Stimulated activated CD8-positive, alpha-beta memory T cell treated with anti-CD3 and anti-CD28 coated beads, Interleukin-4, amount 100 ng/mL, for 24 hours (primary cell): ENCODE results near the gene PDLIM7.

Experiments used
- DNase-seq: peaks from one replicate; pipeline ENCODE4 v3.0.0-alpha.2; 2020; ENCODE audit warnings: low read depth

The PDLIM7 gene

DNA sequence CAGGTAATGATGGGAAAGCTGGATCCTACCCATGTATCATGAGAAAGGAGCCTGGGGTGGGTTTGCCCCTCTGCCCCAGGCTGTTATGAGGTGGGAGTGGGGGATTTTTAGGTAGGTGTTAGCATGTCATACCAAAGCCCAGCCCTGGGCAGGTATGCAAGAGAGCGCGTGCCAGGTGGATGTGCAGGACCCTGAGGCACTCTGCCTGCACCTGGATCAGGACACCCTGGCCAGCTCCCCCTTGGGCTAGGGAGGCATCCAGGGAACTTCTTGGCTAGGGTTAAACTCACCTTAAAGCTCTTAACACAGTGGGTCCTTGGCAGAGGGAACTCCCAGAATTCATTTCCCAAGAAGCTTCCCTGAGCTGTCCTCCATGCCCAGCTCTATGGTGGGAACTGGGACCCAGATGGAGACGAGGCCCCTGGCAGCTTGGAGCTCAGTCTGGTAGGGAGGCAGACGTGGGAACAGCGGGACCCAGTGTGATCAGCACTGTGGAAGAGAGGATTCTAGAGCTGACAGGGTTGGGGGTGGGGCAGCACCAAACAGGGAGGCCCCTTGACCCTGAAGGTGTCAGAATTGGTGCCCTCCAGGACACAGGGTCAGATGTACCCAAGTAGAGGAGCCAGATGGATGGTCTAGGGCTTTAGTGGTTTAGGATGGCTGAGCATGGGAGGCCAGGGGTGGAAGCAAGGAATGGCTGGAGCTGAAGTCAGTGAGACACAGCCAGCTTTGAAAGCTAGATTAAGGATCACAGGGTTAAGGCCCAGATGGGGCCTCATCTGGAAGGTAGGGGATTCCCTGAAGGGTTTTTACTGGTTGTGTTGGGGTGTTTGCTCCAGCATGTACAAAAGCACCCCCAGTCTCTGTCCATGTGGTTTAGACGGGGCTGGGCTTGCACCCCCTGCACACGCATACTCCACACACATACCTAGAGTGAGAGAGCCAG lies 53.0 kb downstream of the PDLIM7 start:
- no peak for DNase-seq

DNA sequence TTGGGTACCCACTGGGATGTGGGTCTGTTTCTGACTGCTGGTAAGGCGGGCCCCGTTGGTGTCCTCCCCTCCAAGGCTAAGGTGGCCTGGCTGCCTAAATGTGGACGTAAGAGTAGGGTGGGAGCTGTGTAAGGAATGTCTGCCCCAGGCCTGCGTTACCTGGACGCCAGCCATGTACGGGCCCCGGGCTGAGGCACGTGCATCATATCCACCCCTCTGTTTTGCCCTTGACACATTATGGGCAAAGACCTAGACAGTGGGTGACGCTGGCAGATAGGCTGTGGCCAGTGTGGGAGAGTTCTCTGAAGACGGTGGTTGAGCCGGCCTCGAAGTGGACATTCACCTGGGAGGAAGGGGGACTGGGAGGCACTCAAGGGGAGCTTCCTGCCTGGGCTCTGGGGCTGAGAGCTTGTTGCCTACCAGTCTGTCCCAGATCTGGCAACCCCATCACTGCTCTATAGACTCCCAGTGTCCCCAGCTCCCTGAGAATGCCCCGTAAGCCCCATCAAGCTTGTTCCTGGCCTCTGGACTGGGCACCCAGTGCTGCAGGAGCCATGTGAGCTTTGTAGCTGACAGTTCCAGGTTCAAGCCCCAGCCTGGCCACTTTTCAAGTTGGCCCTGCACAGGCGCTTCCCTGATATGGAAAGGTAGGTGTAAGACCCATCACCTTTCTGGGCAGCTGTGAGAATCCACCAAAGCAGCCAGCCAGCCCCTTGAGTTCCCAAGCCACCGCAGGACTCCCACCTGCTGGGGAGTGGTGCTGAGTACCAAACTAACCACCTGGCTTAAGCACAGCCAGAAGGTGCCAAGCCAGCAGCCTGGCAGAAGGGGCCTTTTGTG lies 54.0 kb downstream of the PDLIM7 start:
- no peak for DNase-seq

DNA sequence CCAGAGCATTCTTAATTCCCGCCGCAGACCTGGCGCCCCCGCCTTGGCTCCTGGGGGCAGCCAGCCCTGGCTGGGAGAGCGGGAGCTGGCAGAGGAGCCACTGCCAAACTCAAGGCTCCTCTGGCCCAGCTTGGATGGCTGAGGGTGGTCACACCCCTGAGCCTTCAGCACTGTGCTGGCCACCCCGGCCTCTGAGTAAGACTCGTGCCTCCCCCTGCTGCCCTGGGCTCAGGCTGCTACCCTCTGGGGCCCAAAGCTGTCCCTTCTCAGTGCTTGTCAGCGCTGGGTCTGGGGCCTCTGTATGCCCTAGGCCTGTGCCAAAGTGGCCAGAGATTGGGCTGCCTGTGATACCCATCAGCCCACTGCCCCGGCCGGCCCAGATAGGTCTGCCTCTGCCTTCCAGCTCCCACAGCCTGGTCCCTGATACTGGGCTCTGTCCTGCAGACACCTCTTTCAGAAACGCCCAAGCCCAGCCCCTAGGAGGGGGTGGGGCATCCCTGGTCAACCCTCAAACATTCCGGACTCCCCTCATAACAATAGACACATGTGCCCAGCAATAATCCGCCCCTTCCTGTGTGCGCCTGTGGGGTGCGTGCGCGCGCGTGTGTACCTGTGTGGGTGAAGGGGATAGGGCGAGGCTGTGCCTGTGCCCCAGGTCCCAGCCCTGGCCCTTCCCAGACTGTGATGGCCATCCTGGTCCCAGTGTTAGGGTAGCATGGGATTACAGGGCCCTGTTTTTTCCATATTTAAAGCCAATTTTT lies 55.2 kb downstream of the PDLIM7 start:
- no peak for DNase-seq

GRCh38 chr5:177440990-177441780 lies 56.2 kb downstream of the PDLIM7 start:
- no peak for DNase-seq

GRCh38 chr5:177440211-177440989 lies 57.0 kb downstream of the PDLIM7 start:
- no peak for DNase-seq

DNA sequence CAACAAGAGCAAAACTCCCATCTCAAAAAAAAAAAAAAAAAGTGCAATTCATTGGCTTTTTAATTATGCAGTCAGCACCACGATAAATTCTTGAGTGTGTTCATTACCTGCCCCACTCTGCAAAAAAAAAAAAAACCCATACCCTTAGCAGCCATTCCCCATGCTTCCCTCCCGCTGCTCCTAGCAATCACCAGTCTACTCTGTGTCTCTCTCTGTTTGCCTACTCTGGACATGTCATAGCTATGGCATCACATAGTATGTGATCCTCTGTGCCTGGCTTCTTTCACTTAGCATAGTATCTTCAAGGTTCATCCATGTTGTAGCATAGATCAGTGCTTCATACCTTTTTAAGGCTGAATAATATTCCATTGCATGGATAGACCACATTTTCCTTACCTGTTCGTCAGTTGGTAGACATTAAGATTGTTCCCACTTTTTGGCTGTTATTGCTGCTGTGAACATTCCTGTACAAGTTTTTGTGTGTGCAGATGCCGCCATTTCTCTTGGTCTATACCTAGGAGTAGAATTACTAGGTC lies 57.8 kb downstream of the PDLIM7 start:
- DNase-seq = no peak

- no peak for DNase-seq
These were observed 58.9 kb downstream of the PDLIM7 start for GRCh38 chr5:177438468-177438867.

DNA sequence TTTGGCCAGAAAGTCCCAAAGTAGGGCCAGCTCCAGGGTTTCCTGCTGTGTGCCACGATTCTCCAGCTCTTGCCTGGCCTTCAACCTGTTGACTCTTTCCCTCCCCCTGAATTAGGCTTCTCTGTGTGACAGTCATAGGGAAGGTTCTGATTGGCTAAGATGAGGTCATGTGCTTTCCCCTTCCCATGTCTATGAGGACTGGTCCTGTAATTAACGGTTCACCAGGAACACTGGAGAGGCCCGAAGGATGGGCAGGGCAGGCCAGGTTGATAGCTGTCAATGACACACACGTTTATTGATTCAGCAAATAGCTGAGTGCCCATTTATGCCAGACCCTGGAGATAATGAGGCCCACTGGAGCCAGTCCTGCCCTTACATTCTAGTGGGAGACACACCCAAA lies 59.8 kb downstream of the PDLIM7 start:
- no peak for DNase-seq

DNA sequence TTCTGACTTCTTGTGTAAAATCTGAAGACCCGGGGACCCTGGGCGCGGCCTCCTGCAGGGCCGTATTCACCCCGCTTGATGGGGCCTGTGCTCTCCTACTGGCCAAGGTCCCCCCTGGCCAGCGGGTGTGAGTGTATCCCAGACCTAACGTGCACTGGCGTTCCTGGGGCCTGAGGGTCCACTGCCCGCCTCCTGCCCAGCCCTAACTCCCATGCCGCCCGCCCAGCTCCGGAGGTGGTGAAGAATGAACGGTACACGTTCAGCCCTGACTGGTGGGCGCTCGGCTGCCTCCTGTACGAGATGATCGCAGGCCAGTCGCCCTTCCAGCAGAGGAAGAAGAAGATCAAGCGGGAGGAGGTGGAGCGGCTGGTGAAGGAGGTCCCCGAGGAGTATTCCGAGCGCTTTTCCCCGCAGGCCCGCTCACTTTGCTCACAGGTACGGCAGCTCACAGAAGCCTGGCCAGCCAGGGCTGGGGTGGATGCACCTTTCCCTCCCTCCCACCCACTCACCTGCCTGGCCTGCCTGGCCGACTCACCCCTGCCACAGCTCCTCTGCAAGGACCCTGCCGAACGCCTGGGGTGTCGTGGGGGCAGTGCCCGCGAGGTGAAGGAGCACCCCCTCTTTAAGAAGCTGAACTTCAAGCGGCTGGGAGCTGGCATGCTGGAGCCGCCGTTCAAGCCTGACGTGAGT lies 61.4 kb downstream of the PDLIM7 start:
- no peak for DNase-seq

DNA sequence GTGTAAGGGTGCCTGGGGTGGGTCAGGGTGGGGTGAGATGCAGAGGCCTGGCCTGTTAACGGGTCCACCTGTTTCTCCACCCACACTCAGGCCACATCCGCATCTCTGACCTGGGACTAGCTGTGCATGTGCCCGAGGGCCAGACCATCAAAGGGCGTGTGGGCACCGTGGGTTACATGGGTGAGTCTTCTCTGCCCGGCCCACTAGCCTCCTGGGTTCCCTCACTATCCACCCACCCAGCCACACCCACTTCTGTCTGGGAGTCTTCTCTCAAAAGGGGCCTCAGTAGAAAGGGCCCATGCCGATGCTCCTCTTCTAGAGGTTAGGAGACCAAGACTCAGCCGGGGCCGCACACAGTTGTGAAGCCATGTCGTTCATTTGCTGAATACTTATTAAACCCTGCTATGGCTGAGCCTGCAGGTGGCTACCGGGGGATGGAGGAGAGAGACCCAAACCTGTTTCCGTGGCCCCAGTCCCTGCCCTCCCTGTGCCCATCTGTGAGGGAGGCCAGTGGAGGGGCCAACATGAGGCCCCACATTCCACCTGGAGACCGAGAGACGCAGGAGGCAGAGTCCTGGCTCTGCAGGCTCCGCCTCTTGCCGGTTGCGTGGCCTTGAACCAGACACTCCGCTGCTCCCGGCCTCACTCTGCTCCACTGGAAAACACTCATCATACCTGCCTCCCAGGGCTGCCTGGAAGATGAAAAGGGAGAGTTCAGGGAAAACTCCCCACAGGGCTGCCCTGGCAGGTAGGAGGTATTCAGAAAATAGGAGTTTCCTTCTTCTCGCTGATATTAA lies 62.3 kb downstream of the PDLIM7 start:
- no peak for DNase-seq

GRCh38 chr5:177434437-177434836 lies 63.0 kb downstream of the PDLIM7 start:
- DNase-seq = no peak

- no peak for DNase-seq
These were observed 63.7 kb downstream of the PDLIM7 start for GRCh38 chr5:177433658-177434217.
